ENCODE measurements around the gene ARHGAP12.

The ARHGAP12 gene

DNA sequence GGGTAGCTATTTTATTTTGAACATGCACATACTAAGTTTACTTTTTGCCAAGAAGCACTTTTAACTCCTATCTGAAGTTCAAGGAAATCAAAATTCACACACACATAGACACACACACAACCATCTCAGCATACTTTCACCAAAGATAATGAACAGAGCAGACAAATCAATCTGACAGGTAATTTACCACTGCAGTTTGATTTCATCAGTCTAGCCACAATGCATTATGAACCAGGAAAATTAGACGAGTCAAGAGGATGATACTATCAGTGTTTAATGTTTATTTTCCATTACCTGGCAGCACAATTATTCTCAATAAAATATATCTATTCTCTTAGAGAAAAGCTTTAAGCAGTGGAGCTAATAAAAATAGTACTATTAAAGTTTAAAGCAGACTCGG, 147.9 kb downstream of the ARHGAP12 start:
- no peak overlapping the region for H3K4me3 ChIP-seq (replicated peaks; ENCODE audit: insufficient read depth, low read length)
- TF ChIP-seq, protein P1, sequence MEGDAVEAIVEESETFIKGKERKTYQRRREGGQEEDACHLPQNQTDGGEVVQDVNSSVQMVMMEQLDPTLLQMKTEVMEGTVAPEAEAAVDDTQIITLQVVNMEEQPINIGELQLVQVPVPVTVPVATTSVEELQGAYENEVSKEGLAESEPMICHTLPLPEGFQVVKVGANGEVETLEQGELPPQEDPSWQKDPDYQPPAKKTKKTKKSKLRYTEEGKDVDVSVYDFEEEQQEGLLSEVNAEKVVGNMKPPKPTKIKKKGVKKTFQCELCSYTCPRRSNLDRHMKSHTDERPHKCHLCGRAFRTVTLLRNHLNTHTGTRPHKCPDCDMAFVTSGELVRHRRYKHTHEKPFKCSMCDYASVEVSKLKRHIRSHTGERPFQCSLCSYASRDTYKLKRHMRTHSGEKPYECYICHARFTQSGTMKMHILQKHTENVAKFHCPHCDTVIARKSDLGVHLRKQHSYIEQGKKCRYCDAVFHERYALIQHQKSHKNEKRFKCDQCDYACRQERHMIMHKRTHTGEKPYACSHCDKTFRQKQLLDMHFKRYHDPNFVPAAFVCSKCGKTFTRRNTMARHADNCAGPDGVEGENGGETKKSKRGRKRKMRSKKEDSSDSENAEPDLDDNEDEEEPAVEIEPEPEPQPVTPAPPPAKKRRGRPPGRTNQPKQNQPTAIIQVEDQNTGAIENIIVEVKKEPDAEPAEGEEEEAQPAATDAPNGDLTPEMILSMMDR (IDR thresholded peaks at IDR 0.05; ENCODE audit: insufficient read depth, low read length) = no peak
- no peak for TF ChIP-seq GABPA (IDR thresholded peaks at IDR 0.05; ENCODE audit: low read depth)
- no peak for TF ChIP-seq SPI1 (IDR thresholded peaks at IDR 0.05; ENCODE audit: borderline replicate concordance, low read depth)
- TF ChIP-seq, protein P2, sequence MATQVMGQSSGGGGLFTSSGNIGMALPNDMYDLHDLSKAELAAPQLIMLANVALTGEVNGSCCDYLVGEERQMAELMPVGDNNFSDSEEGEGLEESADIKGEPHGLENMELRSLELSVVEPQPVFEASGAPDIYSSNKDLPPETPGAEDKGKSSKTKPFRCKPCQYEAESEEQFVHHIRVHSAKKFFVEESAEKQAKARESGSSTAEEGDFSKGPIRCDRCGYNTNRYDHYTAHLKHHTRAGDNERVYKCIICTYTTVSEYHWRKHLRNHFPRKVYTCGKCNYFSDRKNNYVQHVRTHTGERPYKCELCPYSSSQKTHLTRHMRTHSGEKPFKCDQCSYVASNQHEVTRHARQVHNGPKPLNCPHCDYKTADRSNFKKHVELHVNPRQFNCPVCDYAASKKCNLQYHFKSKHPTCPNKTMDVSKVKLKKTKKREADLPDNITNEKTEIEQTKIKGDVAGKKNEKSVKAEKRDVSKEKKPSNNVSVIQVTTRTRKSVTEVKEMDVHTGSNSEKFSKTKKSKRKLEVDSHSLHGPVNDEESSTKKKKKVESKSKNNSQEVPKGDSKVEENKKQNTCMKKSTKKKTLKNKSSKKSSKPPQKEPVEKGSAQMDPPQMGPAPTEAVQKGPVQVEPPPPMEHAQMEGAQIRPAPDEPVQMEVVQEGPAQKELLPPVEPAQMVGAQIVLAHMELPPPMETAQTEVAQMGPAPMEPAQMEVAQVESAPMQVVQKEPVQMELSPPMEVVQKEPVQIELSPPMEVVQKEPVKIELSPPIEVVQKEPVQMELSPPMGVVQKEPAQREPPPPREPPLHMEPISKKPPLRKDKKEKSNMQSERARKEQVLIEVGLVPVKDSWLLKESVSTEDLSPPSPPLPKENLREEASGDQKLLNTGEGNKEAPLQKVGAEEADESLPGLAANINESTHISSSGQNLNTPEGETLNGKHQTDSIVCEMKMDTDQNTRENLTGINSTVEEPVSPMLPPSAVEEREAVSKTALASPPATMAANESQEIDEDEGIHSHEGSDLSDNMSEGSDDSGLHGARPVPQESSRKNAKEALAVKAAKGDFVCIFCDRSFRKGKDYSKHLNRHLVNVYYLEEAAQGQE (IDR thresholded peaks at IDR 0.05; ENCODE audit: insufficient replicate concordance, low read depth) = no peak
- TF ChIP-seq POLR2AphosphoS5 (IDR thresholded peaks at IDR 0.05; ENCODE audit: low read depth) = no peak

GRCh38 chr10:31778627-31779026, 150.0 kb downstream of the ARHGAP12 start:
- DNase-seq (ENCODE audit: low read depth in 1 of 2, low spot score in 1 of 2) = no peak
- no peaks in the 10 kb centered on the region for H3K27me3 ChIP-seq (ENCODE audit: insufficient read depth, poor library complexity, severe bottlenecking)
- TF ChIP-seq, protein P2 (IDR thresholded peaks at IDR 0.05; ENCODE audit: insufficient replicate concordance, low read depth) = no peak
- TF ChIP-seq, protein P1 (IDR thresholded peaks at IDR 0.05; ENCODE audit: insufficient read depth, low read length) = no peak
- TF ChIP-seq POLR2AphosphoS5 (IDR thresholded peaks at IDR 0.05; ENCODE audit: low read depth) = no peak
- no peak for TF ChIP-seq GABPA (IDR thresholded peaks at IDR 0.05; ENCODE audit: low read depth)
- no peak for TF ChIP-seq SPI1 (IDR thresholded peaks at IDR 0.05; ENCODE audit: borderline replicate concordance, low read depth)

More for the DNA sequence above, 147.9 kb downstream of the ARHGAP12 start:
- no peaks in the 10 kb centered on the region for H3K27me3 ChIP-seq (ENCODE audit: insufficient read depth, poor library complexity, severe bottlenecking)
- no peak overlapping the region for H3K27ac ChIP-seq (replicated peaks)
- DNase-seq (ENCODE audit: low read depth in 1 of 2, low spot score in 1 of 2) = no peak

DNA sequence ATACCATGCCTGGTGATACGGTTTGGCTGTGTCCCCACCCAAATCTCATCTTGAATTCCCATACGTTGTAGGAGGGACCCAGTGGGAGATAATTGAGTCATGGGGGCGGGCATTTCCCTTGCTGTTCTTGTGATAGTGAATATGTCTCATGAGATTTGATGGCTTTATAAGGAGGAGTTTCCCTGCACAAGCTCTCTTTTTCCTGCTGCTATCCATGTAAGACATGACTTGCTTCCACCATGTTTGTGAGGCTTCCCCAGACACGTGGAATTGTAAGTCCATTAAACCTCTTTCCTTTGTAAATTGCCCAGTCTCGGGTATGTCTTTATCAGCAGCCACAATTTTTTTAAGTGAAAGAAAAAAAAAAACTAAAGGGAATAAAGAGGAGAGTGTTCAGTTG, 152.5 kb downstream of the ARHGAP12 start:
- TF ChIP-seq SPI1 (IDR thresholded peaks at IDR 0.05; ENCODE audit: borderline replicate concordance, low read depth) (no peak), POLR2AphosphoS5 (IDR thresholded peaks at IDR 0.05; ENCODE audit: low read depth) (no peak), GABPA (IDR thresholded peaks at IDR 0.05; ENCODE audit: low read depth) (no peak)
- TF ChIP-seq, protein P2 (IDR thresholded peaks at IDR 0.05; ENCODE audit: insufficient replicate concordance, low read depth) = no peak
- TF ChIP-seq, protein P1 (IDR thresholded peaks at IDR 0.05; ENCODE audit: insufficient read depth, low read length) = no peak
- Histone ChIP-seq H3K27me3 (ENCODE audit: insufficient read depth, poor library complexity, severe bottlenecking) (no peaks in the 10 kb centered on the region), H3K27ac (replicated peaks) (no peak overlapping the region), H3K4me3 (replicated peaks; ENCODE audit: insufficient read depth, low read length) (no peak overlapping the region)
- DNase-seq (ENCODE audit: low read depth in 1 of 2, low spot score in 1 of 2) = no peak

More at GRCh38 chr10:31778627-31779026, 150.0 kb downstream of the ARHGAP12 start:
- H3K4me3 ChIP-seq (replicated peaks; ENCODE audit: insufficient read depth, low read length) = no peak overlapping the region
- no peak overlapping the region for H3K27ac ChIP-seq (replicated peaks)
